ENCODE data around the gene NMT1. TPM values are rescaled to one million over a fixed set of nuclear protein-coding genes. Genes with fewer than 3 reads are reported as not detected.
A peak's percentile ranks its signal among the peaks of the same experiment; 100 is the strongest.

Gene NMT1
- total and polyA plus RNA-seq, 2 of the 13 experiments (the other 11 are each of a cell fraction or from before 2014, with no cell fraction given): 75.7 to 142 TPM

- TF ChIP-seq THAP7 (CRISPR knock-in tag; IDR thresholded peaks at IDR 0.05): 0 out of 2 replicates have a peak, but pooled peaks have one; percentile 58
- no peak for TF ChIP-seq ZNF496 (CRISPR knock-in tag; IDR thresholded peaks at IDR 0.05; ENCODE audit: insufficient replicate concordance)
- no peak for TF ChIP-seq RNF219 (CRISPR knock-in tag; IDR thresholded peaks at IDR 0.05)
- no peak for TF ChIP-seq HMG20A (CRISPR knock-in tag; IDR thresholded peaks at IDR 0.05; ENCODE audit: borderline replicate concordance)
- no peak for TF ChIP-seq ZNF451 (CRISPR knock-in tag; IDR thresholded peaks at IDR 0.05)
- no peak for TF ChIP-seq POLR2A (IDR thresholded peaks at IDR 0.05; ENCODE audit: insufficient read depth in 1 of 2, low read depth in 2 of 2, low read length in 2 of 2)
- no peak for TF ChIP-seq ZNF326 (CRISPR knock-in tag; IDR thresholded peaks at IDR 0.05; ENCODE audit: borderline replicate concordance)
- TF ChIP-seq ZIK1 (CRISPR knock-in tag; IDR thresholded peaks at IDR 0.05; ENCODE audit: borderline replicate concordance, low read depth): peak; percentile 36; the same call in 1 of the 2 replicates
- no peak for TF ChIP-seq SMAD9 (CRISPR knock-in tag; IDR thresholded peaks at IDR 0.05)
- TF ChIP-seq YEATS4 (CRISPR knock-in tag; IDR thresholded peaks at IDR 0.05; ENCODE audit: borderline replicate concordance): no peak
- TF ChIP-seq AKNA (CRISPR knock-in tag; IDR thresholded peaks at IDR 0.05; ENCODE audit: borderline replicate concordance): no peak
- TF ChIP-seq ZNF652 (CRISPR knock-in tag; IDR thresholded peaks at IDR 0.05; ENCODE audit: borderline replicate concordance, low read depth): no peak
- TF ChIP-seq GZF1 (CRISPR knock-in tag; IDR thresholded peaks at IDR 0.05): no peak
- TF ChIP-seq BCL3 (CRISPR knock-in tag; IDR thresholded peaks at IDR 0.05): no peak
- TF ChIP-seq MZF1 (CRISPR knock-in tag; IDR thresholded peaks at IDR 0.05; ENCODE audit: borderline replicate concordance): no peak
- TF ChIP-seq ZBTB37 (CRISPR knock-in tag; IDR thresholded peaks at IDR 0.05): no peak
- no peak for TF ChIP-seq TEAD3 (CRISPR knock-in tag; optimal IDR thresholded peaks at IDR 0.05; ENCODE audit: borderline replicate concordance)
- TF ChIP-seq RFXANK (CRISPR knock-in tag; IDR thresholded peaks at IDR 0.05): no peak
- TF ChIP-seq ZNF576 (CRISPR knock-in tag; IDR thresholded peaks at IDR 0.05): no peak
Measured at GRCh38 chr17:45052052-45052772, 8.9 kb upstream of the NMT1 start (continued).

Measured in HepG2 (cell line).